GM19043 (cell line): ENCODE results near the gene NUP43.
"Not testable (repeated sequence)": the region's sequence is repeated elsewhere in the genome, so short reads cannot be mapped to it uniquely, and the experiment has no call there.

ENCODE experiments used
- ATAC-seq: cut with Tn5 transposase; IDR thresholded peaks from one replicate; pipeline ENCODE4 v1.9.1; 2021; ENCODE audit warnings: low read depth; ENCODE audit not compliant: unreplicated experiment

NUP43 gene, protein sequence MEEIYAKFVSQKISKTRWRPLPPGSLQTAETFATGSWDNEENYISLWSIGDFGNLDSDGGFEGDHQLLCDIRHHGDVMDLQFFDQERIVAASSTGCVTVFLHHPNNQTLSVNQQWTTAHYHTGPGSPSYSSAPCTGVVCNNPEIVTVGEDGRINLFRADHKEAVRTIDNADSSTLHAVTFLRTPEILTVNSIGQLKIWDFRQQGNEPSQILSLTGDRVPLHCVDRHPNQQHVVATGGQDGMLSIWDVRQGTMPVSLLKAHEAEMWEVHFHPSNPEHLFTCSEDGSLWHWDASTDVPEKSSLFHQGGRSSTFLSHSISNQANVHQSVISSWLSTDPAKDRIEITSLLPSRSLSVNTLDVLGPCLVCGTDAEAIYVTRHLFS

DNA sequence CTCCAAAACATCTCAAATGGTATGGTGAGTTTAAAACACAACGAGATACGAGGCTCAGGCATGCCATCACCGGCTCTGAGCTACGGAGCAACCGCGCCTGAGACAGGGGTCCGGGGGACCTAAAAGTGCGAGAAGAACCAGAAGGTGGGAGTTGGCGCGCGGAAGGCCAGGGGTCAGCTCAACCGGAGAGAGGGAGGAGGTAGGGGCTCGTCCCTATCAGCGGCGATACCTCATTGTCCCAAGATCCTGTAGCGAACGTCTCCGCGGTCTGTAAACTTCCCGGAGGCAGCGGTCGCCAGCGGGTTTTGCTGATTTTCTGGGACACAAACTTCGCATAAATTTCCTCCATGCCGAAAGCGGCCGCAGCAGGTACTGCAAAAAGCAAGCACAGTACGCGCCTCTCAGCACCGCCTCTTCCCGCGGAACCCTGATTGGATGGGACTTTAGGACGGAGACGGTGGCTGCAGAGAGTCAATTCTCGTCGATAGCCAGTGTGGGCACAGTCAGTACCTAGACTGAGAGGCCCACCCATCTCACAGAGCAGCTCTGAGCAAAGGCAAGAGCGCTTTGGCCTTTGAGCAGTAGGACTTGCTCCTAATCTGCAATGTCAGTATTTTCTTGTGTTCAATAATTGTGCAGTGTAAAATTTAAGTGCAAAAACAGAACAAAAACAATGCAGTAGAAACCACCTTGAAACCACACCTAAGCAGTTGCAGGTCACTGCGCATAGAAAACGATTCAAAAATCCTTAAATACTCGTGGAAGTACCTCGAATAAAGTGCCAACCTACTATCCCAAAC is at the start of gene NUP43:
NUP43 (minus strand) TSS at position 383 of the 800 bp plus-strand sequence; CDS start at position 349, 34 bp downstream.
- peak; percentile 54 for ATAC-seq

DNA sequence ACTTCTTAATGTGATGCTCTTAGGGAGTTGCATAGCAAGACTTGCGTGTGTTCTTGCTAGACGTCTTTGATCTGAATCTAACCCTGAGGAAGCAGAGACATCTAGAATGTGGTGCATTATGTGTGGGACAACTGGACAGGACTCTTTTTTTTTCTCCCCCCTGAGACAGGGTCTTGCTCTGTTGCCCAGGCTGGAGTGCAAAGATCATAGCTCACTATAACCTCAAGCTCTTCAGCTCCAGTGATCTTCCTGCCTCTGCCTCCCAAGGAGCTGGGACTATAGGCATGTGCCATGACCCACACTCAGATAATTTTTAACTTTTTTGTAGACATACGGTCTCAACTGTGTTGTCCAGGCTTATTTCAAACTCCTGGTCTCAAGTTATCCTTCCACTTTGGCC is 37.2 kb upstream of the NUP43 start:
- ATAC-seq: no peak

DNA sequence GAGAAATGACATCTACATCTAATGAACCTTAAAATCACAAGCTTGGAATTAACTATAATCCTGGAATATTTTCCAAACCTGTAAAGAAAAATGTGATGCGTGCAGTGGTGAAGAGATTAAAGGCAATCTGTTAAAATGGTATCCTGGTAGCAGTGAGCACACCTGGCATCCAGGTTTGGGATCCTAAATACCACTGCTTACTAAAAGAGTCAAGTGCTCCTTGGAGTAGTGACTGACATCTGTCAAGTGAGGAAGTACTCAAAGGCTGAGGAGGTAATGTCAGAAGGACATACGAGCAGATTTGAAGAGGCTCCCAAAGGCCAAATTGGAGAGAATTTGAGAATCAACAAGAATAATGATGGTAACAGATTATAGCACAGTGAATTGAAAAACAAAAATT is 36.0 kb upstream of the NUP43 start:
- ATAC-seq: no peak

DNA sequence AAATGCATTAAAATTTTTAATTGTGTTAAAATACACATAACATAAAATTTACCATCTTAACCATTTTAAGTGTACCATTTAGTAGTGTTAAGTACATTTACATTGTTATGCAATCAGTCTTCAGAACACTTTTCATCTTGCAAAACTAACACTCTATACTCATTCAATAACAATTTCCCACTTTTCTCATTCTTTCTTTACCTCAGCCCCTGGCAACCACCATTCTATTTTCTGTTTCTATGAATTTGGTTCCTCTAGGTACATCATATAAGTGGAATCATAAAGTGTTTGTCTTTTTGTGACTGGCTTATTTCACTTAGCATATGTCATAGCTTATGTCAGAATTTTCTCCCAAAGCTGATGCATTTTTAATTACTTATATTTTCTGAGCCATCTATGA is 35.4 kb upstream of the NUP43 start:
- no peak for ATAC-seq

DNA sequence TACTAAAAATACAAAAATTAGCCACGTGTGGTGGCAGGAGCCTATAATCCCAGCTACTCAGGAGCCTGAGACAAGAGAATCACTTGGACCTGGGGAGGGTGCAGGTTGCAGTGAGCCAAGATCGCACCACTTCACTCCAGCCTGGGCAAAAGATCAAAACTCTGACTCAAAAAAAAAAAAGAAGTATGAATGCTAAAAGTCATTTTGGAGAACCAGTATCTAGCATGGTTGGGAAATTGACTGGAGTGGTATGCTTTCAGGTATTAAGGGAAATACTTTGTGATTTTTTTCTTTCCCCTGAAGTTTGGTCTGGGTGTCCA is 33.3 kb upstream of the NUP43 start:
- no peak for ATAC-seq

DNA sequence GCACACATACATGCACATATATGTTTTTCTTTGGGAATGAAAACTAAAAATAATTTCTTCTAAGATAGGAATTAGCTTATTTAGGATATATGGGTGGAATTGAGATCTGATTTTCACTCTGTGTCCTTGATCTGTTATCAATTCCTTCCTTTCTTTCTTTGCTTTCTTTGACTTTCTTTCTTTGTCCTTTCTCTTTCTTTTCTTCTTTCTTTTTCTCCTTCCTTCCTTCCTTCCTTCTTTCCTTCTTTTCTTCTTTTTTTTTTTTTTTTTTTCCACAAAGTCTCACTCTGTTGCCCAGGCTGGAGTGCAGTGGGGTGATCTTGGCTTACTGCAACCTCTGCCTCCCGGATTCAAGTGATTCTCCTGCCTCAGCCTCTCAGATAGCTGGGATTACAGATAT is 31.3 kb upstream of the NUP43 start:
- ATAC-seq: no peak

DNA sequence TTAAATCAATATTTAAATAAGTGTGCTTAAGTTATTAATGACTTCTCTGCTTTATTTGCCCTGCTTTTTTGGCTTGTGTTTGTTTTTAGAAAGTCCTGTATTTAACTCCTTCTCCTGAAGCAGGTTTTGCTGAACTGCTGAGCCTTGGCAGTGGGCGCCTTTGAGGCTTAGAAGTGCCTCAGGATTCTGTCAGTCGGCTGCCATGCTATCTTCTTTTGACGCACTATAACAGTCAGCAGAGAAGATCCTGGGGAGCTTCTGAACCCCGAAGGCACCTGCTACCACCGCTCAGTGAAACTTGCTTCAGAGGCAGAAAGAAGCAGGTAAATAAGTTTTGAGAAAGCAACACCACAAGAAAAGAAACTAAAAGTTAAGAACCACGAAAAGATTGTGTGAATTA is 25.6 kb upstream of the NUP43 start:
- no peak for ATAC-seq

DNA sequence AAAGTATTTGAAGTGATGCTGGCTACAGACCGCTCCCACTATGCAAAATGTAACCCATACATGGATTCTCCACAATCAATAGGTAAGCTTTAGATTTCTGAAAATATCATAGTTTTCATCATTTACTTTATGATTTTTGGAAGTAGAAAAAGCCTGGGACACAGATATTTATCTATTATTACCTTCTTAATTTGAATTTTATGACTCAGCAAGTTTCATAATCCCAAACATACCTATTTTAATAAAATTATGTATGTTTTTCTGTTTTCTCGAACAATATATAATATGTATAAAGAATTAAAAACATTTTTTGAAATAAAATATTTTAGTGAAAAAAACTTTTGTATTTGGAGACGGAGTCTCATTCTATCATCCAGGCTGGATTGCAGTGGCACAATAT is 24.9 kb upstream of the NUP43 start:
- no peak for ATAC-seq

DNA sequence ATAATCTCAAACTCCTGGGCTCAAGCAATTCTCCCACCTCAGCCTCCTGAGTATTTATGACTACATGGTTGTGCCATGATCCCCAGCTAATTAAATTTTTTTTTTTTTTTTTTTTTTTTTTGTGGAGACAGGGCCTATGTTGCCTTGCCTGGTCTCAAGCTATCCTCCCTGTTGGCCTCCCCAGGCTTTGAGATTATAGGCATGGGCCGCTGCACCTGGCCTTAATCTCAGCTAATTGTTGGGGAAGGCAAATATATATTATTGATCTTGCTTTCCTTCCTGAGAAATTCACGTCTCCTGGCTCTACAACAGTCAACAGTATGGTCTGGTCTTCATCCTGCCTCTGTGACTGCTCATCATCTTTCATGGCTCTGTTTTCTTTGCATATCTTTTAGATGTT is 23.3 kb upstream of the NUP43 start:
- no peak for ATAC-seq

DNA sequence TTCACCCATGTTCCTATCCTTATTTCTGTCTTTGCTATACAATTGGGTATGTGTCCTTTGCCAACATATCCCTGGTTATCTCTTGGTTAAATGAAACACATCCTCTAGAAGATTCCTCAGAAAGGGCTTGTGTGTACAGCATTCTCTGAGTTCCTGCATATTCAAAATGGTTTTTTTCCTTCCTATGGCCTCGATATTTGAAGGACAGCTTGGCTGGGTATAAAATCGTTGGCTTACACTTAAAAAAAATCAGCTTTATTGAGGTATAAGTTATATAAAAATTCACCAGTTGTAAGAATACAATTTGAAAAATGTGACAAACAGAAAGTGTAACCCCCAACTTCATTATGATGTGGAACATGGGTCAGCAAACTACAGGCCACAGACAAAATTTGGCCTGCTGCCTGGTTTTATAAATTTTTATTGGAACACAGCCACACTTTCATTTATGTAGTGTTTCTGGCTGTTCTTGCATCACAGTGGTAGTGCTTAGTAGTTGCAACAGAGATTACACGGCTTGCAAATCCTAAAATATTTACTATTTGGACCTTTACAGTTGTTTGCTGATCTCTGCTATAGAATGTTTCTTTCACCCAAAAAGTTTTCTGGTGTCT is 19.9 kb upstream of the NUP43 start:
- ATAC-seq: no peak

DNA sequence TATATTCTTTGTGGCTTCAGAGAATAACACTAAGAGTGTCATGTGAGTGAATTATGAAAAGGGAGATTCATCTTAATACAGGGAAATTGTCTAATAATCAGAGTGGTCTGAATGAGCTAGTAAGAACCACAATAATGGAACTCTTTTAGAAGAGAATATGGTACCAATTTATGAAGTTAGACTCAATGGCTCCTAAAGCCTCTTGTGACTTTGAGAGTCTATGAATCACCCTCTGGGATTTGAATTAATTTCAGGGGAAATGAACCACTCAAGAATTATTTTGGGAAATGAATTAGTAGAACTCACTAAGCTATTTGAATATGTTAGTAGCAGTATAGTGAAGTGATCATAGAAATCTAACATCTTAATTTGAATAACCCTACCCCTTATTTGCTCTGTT is 17.5 kb upstream of the NUP43 start:
- no peak for ATAC-seq

DNA sequence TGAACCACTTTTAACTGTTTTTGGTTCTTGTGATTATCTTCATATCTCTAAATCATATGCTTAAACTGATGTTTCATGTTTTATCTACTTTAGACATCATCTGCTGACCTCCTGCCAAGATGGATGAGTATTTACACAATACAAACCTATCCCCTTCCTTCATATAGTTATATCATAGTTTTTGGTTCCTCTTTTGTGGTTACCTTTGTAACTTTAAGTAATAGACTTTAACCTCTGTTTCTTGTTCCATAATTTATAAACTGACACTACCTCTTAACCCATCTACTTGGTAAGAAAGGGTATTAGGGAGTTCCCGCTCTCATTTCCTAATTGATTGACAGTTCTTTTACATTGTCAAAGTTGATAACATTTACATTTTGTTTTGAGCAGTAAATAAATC is 15.1 kb upstream of the NUP43 start:
- peak; percentile 97 for ATAC-seq

DNA sequence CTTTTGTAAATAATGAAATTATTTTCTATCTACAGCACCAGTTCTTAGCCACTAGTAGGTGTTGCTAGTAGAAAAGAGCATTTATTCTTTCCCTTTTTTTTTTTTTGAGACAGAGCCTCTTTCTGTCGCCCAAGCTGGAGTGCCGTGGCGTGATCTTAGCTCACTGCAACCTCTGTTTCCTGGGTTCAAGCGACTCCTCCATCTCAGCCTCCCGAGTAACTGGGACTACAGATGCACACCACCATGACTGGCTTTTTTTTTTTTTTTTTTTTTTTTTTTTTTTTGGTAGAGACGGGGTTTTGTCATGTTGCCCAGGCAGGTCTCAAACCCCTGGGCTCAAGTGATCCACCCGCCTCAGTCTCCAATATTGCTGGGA is 9.9 kb upstream of the NUP43 start:
- no peak for ATAC-seq

DNA sequence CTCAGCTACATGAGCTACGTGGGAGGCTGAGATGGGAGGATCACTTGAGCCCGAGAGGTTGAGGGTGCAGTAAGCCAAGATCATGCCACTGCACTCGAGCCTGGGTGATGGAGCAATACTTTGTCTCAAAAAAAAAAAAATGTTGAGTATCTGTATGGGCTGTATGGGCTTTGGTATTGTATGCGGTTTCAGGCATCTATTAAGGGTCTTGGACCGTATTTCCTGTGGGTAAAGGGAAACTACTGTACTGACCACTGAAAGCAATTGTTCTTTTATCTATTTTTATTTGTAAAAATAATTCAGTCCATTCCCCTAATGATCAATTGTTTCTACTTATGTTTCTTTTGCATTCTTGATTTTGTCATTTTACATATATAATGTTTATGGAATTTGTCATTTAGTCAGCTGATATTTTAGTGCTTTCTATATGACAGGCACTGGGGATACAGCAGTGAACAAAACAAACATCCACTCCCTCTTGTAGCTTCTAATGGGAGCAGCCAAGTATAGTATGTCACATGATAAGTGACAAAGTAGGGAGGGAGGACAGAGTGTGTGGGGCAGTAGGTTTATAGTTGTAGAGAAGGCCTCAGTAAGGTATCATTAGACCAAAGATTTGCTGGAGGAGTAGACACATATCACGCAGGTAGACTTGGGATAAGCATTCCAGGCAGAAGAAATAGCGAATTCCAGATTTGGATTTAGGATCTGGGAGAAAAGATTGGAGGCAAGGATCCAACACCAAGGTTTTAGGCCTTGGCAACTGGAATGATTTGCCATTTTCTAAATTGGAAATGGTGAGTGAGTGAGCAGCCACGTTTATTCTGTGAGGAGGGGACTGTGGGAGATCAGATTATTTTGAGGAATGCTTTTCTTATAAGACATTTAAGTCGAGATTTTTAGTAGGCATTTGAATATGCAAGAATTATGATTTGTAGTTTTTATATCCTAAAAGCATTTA is 9.3 kb upstream of the NUP43 start:
- ATAC-seq: peak; percentile 90

DNA sequence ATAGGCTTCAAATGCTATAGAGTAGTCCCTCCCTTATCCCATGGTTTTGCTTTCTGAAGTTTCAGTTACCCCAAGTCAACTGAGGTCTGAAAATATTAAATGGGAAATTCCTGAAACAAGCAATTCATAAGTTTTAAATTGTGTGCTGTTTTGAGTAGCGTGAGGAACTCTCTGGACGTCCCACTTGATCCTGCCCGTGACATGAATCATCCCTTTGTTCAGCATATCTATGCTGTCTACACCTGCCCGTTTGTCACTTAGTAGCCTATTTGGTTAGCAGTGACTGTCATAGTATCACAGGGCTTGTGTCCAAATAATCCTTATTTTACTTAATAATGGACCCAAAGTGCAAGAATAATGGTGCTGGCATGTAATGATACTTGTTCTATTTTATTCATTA is 8.2 kb upstream of the NUP43 start:
- no peak for ATAC-seq

DNA sequence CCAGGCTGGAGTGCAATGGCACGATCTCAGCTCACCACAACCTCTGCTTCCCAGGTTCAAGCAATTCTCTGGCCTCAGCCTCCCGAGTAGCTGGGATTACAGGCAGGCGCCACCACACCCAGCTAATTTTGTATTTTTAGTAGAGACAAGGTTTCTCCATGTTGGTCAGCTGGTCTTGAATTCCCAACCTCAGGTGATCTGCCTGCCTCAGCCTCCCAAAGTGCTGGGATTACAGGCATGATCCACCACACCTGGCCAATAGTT is 7.0 kb upstream of the NUP43 start:
- not testable (repeated sequence) for ATAC-seq

DNA sequence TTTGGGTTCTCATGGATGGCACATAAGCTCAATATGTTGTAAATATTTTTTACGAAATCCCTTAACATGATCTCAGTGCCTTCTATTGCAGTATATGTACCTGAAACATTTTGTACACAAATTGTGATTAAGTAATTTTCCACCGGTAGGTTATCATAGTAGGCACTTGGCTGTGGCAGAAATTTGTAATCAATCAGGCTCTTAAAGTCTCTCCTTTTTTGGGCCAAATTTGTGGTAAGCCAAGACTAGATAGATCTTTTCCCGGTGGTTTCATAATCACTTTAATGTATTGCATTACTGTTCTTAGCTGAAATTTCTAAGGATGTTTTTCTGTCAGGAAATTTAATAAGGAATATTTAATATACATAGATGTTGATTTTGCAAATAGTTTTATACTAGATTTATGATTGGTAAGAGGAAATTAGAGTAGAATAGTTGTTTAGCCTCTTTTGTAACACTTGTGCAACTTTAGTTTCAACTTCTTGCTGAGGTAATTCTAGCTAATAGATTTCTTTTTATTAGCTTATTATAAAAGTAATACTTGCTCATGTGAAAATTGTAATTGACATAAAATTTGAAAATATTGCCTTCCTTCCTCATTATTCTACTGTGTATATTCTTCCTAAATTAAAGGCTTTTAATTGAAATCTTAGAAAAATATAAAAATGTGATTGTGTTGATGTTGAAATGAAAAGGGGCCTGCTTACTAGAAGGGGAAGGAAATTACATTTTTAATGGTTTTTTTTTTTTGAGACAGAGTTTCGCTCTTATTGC is 6.5 kb upstream of the NUP43 start:
- no peak for ATAC-seq

DNA sequence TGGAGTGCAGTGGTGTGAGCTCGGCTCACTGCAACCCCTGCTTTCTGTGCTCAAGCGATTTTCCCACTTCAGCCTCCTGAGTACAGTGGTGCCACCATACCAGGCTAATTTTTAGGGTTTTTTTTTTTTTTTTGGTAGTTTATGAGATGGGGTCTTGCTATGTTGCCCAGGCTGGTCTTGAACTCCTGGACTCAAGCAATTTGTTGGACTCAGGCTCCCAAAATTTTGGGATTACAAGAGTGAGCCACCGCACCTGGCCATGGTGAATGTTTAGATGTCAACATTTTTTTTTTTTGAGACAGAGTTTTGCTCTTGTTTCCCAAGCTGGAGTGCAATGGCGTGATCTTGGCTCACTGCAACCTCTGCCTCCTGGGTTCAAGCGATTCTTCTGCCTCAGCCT is 5.6 kb upstream of the NUP43 start:
- ATAC-seq: not testable (repeated sequence)

DNA sequence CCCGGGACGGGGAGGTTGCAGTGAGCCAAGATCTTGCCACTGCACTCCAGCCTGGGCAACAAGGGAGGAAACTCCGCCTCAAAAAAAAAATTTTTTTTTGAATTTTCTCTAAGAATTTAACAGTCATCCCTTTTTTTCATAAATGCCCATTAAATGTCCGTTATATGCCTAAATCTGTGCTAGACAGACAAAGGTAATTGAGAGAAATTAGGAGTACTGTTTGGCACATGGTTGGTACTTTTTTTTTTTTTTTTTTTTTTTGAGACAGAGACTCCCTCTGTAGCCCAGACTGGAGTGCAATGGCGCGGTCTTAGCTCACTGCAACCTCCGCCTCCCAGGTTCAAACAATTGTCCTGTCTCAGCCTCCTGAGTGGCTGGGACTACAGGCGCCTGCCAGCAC is 4.9 kb upstream of the NUP43 start:
- no peak for ATAC-seq

DNA sequence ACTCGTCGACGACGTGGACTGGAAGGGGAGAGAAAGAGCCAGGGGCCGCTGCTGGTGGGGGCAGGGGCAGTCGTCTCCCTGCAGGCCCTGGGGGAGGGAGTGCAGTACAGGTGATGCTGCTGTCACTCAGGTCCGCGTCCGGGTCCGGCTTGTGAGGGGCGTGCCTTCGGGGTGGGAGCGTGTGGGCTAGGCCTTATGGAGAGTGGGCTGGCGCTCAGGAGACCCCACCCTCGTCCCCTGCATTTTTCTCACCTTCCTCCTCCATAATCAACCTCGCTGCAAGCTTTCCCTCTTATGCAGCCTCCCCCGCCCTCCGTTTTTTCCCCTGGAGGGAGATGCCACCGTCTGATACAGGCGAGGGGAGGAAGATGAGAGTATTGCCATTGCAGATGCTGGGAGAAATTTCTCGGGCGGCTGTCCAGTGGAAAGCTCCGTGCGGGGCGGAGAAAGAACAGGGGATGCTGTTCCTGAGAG is 3.8 kb upstream of the NUP43 start:
- ATAC-seq: peak; percentile 30
